ENCODE results near the gene DNAH17.

DNA sequence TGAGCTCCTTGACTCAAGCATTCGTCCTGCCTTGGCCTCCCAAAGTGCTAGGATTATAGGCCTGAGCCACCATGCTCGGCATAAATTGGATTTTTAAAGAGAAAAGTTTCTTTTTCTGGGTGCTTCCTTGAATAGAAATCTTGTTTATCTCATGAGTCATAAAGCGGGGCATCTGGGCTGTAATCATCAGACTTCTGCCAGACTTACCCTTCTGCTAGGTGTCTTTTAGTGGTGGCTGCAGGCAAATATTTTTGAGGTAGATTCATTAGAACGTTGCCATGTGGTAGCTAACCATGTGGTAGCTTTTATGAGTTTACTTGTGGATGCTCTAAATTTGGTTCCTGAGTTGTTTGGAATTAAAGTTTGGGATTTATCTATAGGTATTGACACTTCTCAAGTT lies 185.4 kb downstream of the DNAH17 start:
- TF ChIP-seq, protein P1, sequence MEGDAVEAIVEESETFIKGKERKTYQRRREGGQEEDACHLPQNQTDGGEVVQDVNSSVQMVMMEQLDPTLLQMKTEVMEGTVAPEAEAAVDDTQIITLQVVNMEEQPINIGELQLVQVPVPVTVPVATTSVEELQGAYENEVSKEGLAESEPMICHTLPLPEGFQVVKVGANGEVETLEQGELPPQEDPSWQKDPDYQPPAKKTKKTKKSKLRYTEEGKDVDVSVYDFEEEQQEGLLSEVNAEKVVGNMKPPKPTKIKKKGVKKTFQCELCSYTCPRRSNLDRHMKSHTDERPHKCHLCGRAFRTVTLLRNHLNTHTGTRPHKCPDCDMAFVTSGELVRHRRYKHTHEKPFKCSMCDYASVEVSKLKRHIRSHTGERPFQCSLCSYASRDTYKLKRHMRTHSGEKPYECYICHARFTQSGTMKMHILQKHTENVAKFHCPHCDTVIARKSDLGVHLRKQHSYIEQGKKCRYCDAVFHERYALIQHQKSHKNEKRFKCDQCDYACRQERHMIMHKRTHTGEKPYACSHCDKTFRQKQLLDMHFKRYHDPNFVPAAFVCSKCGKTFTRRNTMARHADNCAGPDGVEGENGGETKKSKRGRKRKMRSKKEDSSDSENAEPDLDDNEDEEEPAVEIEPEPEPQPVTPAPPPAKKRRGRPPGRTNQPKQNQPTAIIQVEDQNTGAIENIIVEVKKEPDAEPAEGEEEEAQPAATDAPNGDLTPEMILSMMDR (IDR thresholded peaks at IDR 0.05), result no peak
- no peak for TF ChIP-seq POLR2AphosphoS5 (IDR thresholded peaks at IDR 0.05; ENCODE audit: low read depth, low read length)
- TF ChIP-seq TCF7L2 (IDR thresholded peaks at IDR 0.05; ENCODE audit: low read depth, low read length), result no peak
